Measurements from ENCODE around the gene NOL4L. TPM values are rescaled to one million over a fixed set of nuclear protein-coding genes. Genes with fewer than 3 reads are reported as not detected.

Gene NOL4L
- polyA plus RNA-seq, 3 donors: 50.6 to 67.3 (median 57.2) TPM

- no peak for DNase-seq (ENCODE audit: extremely low read depth in 1 of 11, low read depth in 9 of 11, low spot score in 4 of 11)
Observed at GRCh38 chr20:32538526-32538939, 46.6 kb downstream of the NOL4L start.

- no peak for DNase-seq (ENCODE audit: extremely low read depth in 1 of 11, low read depth in 9 of 11, low spot score in 4 of 11)
Observed at GRCh38 chr20:32537657-32538525, 47.2 kb downstream of the NOL4L start.

- DNase-seq (ENCODE audit: extremely low read depth in 1 of 11, low read depth in 9 of 11, low spot score in 4 of 11): no peak
Observed at GRCh38 chr20:32536851-32537656, 48.1 kb downstream of the NOL4L start.

GRCh38 chr20:32535953-32536823, 48.9 kb downstream of the NOL4L start:
- no peak for DNase-seq (ENCODE audit: extremely low read depth in 1 of 11, low read depth in 9 of 11, low spot score in 4 of 11)

- no peak for DNase-seq (ENCODE audit: extremely low read depth in 1 of 11, low read depth in 9 of 11, low spot score in 4 of 11)
Observed at GRCh38 chr20:32535316-32535952, 49.7 kb downstream of the NOL4L start.

DNA sequence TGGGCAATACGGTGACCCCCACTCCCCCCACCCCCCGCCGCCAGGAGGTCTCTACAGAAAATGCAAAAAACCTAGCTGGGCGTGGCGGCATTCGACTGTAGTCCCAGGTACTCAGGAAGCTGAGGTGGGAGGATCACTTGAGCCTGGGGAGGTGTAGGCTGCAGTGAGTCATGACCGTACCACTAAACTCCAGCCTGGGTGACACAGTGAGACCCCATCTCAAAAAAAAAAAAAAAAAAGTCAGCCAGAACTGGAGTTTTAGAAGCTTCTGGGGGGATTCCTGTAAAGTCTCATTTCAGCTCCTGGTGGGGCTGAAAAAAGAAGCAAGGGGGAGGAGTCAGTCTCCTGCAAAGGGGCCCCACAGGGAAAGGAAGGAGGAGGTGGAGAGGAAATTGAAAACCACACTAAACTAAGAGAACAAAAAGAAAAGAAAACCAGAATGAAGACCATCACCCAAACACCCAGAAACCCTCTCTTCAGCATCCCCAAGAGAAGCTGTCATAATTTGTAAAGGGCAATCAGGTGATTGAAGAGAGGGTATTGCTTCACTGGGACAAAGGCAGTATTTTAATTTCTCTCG, 50.4 kb downstream of the NOL4L start:
- no peak for DNase-seq (ENCODE audit: extremely low read depth in 1 of 11, low read depth in 9 of 11, low spot score in 4 of 11)

- no peak for DNase-seq (ENCODE audit: extremely low read depth in 1 of 11, low read depth in 9 of 11, low spot score in 4 of 11)
Observed at GRCh38 chr20:32533732-32534131, 51.4 kb downstream of the NOL4L start.

- no peak for DNase-seq (ENCODE audit: extremely low read depth in 1 of 11, low read depth in 9 of 11, low spot score in 4 of 11)
Observed at GRCh38 chr20:32532246-32532645, 52.9 kb downstream of the NOL4L start.

DNA sequence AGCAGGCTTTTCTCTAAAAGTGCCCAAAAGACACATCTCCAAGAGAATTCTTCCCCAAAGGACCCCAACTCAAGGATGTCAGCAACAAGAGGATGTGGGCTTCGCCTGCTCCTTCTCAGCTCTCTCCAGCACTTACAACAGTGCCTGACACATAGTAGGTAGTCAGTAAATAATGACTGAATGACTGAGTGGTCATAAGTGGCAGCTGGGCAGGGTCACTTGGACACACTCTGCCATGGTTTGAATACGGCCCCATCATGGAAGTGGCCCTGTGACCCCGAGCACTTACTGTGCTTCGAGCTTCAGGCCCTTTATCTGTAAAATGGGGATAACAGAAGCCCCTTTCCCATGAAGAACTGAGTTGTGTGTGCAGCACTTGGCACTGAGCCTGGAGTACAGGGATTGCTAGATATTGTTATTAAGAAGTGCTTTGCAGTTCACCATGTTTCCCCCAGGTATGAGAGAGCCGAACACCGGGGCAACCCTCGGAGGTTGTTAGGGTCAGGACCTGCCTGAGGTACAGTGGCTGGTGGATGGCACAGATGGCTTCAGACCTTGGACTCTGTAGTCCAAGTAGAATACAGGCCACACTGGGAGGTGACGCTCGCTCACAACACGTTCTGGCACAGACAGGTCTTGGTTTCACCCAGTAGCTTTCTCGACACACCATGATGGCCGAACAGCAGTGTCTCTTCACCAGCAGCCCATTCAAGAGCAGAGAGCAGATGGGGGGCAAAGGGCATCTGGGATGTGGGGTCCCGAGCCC, 56.0 kb downstream of the NOL4L start:
- DNase-seq (ENCODE audit: extremely low read depth in 1 of 11, low read depth in 9 of 11, low spot score in 4 of 11): no peak

GRCh38 chr20:32528171-32528891, 56.8 kb downstream of the NOL4L start:
- no peak for DNase-seq (ENCODE audit: extremely low read depth in 1 of 11, low read depth in 9 of 11, low spot score in 4 of 11)

DNA sequence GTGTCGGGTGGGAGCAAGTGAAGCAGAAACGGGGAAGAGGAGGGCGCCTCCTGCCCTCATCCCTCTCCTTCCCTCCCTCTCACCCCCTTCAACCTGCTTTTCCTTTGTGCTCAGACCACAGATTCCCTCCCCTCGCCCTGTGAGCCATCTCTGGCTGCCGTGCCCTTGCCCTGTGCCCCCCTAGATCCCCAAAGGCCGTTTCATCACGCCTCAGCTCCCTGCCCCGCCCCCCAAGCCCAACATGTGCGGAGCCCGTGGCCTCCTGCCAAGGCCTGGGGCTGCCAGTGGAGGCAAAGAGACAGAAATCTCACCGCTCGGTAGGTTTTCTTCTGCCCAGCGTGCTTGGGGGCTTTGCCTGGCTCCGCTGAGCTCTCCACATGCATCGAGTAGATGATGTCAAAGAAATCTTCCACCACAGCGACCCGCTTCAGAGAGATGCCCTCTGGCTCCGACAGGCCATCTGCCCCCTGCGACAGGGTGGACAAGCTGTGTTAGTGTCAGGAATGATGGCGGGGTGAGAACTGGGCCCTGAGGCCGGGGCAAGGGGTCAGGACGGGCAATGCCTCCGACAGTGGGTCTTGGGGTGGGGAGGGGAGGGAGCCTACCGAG, 57.6 kb downstream of the NOL4L start:
- DNase-seq (ENCODE audit: extremely low read depth in 1 of 11, low read depth in 9 of 11, low spot score in 4 of 11): no peak

DNA sequence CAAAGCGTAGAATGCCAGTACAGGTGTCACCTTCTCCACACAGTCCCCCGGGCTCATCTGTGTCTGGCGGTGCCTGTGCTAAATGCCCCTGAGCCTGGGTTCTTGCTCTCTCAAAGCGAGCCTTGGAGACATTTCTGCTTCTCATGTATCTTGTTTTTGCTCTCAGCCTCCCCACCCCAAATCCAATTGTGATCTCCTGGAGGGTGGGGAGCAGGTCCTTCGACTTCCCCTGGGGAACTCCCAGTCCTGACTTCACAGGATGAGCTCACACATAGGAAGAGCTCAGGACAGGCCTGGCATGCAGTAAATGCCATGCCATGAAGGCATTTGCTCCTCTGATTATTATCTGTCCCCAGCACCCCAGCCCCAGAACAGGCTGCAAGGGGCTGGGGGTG, 58.1 kb downstream of the NOL4L start:
- no peak for DNase-seq (ENCODE audit: extremely low read depth in 1 of 11, low read depth in 9 of 11, low spot score in 4 of 11)

DNA sequence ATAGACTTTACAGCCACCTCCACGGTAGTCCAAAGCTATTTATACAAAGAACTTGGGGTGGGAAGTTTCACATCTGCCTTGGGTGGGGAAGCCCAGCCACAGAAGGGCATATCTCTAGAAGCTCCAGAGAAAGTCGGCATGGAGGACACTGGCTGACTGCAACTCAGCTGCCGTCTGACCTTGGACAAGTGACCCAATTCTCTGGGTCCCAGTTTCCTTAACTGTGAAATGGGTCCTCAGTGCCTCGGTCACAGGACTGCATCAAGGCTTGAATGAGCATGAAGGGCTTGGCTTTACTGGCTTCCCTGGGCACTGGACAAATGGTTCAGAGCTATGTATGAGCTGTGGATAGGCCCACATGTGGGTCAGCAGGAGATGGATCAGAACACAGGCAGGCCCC, 58.6 kb downstream of the NOL4L start:
- DNase-seq (ENCODE audit: extremely low read depth in 1 of 11, low read depth in 9 of 11, low spot score in 4 of 11): no peak

- no peak for DNase-seq (ENCODE audit: extremely low read depth in 1 of 11, low read depth in 9 of 11, low spot score in 4 of 11)
Observed at GRCh38 chr20:32526125-32526524, 59.0 kb downstream of the NOL4L start.

DNA sequence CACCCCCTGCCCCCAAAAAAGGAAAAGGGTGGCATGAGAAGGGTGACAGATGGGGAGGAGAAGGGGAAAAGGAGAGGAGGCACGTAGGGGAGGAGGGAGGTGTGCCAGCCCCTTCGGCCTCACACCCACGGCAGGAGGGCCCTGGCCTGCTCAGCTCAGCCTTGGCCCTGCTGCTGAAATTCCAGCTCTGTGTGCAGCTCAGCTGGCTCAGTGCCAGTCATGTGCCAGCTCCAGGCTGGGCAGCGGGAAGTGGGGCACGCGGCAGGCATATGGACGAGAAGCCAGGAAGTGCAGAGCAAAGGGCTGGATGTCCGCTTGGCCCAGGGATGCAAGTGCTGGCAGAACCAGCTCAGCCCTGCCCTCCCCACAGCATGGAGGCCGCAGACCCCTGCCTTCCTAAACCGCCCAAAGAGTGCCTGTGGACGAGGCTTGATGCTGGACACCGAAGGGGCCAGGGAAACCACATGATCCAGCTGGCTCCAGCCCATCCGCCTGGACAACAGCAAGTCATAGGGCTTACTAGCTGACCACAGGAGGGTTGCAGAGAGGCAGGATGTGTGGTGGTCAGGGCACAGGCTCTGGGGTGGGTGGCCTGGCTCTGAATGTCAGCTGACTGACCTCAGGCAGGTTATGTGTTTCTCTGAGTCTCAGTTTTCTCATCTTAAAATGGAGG, 60.2 kb downstream of the NOL4L start:
- DNase-seq (ENCODE audit: extremely low read depth in 1 of 11, low read depth in 9 of 11, low spot score in 4 of 11): no peak

DNA sequence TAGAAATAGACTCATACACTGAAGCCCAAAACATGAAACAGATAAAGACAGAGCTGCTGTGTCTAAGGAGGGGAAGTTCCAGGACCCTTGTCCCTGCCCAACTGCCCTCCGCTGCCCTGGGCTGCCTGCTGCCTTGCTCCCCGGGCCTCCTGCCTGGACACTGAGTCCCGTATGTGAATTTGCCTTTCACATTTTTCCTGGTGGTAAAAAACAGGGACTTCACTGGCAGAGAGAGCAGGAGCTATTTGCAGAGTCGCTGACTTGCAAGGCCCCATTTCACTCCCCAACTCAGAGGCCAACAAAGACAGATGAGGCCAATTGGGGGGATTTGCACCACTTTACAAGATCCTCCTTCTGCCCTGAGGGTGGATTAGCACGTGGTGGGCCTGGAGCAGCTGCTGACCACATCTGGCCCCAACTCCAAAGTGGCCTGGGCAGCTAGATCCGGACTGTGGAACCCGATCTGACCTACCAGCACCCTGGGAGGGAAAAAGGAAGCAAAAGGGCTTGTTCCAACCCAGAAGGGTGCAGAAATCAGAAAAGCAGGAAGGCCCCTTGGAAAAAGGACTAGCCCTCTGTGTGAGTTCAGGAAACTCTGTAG, 61.4 kb downstream of the NOL4L start:
- DNase-seq (ENCODE audit: extremely low read depth in 1 of 11, low read depth in 9 of 11, low spot score in 4 of 11): no peak
